Caco-2 (cell line): ENCODE results near the gene FAM193A. TPM values are rescaled to one million over a fixed set of nuclear protein-coding genes. Genes with fewer than 3 reads are reported as not detected.
A peak's percentile ranks its signal among the peaks of the same experiment; 100 is the strongest.

Experiments
- BruUV-seq: library from RNA; stranded (reverse); fragments of 400-500 nt; replicated peaks from 2 replicates; lab custom pipeline; 2021; lab: Mats Ljungman, UMichigan
- CTCF ChIA-PET: fragments of 300-600 bp; sonication (Branson Sonifier 250); formaldehyde crosslinking; loops from one replicate; lab custom pipeline; 2022; ENCODE audit warnings: antibody characterized with exemption; lab: Charles Lee
- POLR2A ChIA-PET: fragments of 300-600 bp; sonication (Branson Sonifier 250); formaldehyde crosslinking; loops from one replicate; lab custom pipeline; 2022; ENCODE audit warnings: antibody characterized with exemption; lab: Charles Lee
- DNase-seq, 2 experiments: peaks; one replicate each; pipeline versions ENCODE4 v3.0.0 to v3.0.0-alpha.2; 2020 to 2022
- H3K27me3 ChIP-seq: replicated peaks from 2 replicates; pipeline ENCODE4 v1.6.0; 2011; ENCODE audit warnings: low read length; ENCODE audit not compliant: control insufficient read depth, insufficient read depth
- H3K36me3 ChIP-seq: 2 replicates; pipeline ENCODE4 v1.5.1; 2011; ENCODE audit warnings: low read length; ENCODE audit not compliant: control insufficient read depth, insufficient read depth
- H3K4me1 ChIP-seq: fragments of 250-450 bp; sonication (Bioruptor Pico); 2 replicates; pipeline ENCODE4 v1.5.1; 2020; ENCODE audit warnings: mild to moderate bottlenecking
- H3K4me3 ChIP-seq: 2 replicates; pipeline ENCODE4 v1.5.1; 2011; ENCODE audit warnings: low read depth, mild to moderate bottlenecking, control low read depth, low read length
- H3K9me3 ChIP-seq: fragments of 250-450 bp; sonication (Bioruptor Pico); 2 replicates; pipeline ENCODE4 v1.5.1; 2020; ENCODE audit warnings: mild to moderate bottlenecking, moderate library complexity
- H3K27ac Mint-ChIP-seq: one replicate; pipeline ENCODE4 v1.8.0; 2022; ENCODE audit warnings: mixed read lengths; ENCODE audit not compliant: unreplicated experiment
- H3K27me3 Mint-ChIP-seq: one replicate; pipeline ENCODE4 v1.8.0; 2022; ENCODE audit warnings: mixed read lengths; ENCODE audit not compliant: insufficient read depth, unreplicated experiment
- H3K36me3 Mint-ChIP-seq: one replicate; pipeline ENCODE4 v1.8.0; 2022; ENCODE audit warnings: mild to moderate bottlenecking, mixed read lengths; ENCODE audit not compliant: insufficient read depth, unreplicated experiment
- H3K4me1 Mint-ChIP-seq: one replicate; pipeline ENCODE4 v1.8.0; 2022; ENCODE audit warnings: low read depth, mixed read lengths; ENCODE audit not compliant: unreplicated experiment
- H3K4me3 Mint-ChIP-seq: one replicate; pipeline ENCODE4 v1.8.0; 2022; ENCODE audit warnings: mild to moderate bottlenecking, moderate library complexity, mixed read lengths; ENCODE audit not compliant: unreplicated experiment
- H3K9me3 Mint-ChIP-seq: one replicate; pipeline ENCODE4 v1.8.0; 2022; ENCODE audit warnings: mixed read lengths; ENCODE audit not compliant: unreplicated experiment
- CTCF ChIP-seq, 2 experiments: fragments of 200-600 bp in 1 of 2; IDR thresholded peaks; 1 replicate in 1 of 2; 2 replicates in 1 of 2; pipeline versions ENCODE4 v1.5.1 to v1.8.0; 2011 to 2022; ENCODE audit warnings: antibody characterized with exemption in 1 of 2, control low read depth in 1 of 2, inconsistent platforms in 1 of 2, low read depth in 1 of 2, low read length in 1 of 2, mild to moderate bottlenecking in 1 of 2, moderate library complexity in 1 of 2; ENCODE audit not compliant: insufficient read depth in 1 of 2, severe bottlenecking in 1 of 2, unreplicated experiment in 1 of 2
- intact Hi-C: fragments of 100-400 bp; cut with micrococcal nuclease; formaldehyde crosslinking; loops from one replicate; pipeline ENCODE4 v1.10.0; 2022; ENCODE audit not compliant: unreplicated experiment
- total RNA-seq: library from RNA; stranded (reverse); gene quantifications from 2 replicates; pipeline ENCODE4 v1.2.3, GENCODE V29; 2022

FAM193A gene
- total RNA-seq, 1 experiment from 2014 or later, result 28.7 TPM

- BruUV-seq, result no TSS peak
- Histone ChIP-seq H3K9me3 (no peaks in the 10 kb centered on the region), H3K4me3 (no peak overlapping the region), H3K4me1 (no peaks in the 10 kb centered on the region), H3K27me3 (no peaks in the 10 kb centered on the region), H3K36me3 (no peaks in the 10 kb centered on the region; the same call in 1 of the 2 replicates)
- no peak for TF ChIP-seq CTCF (IDR thresholded peaks at IDR 0.05; ENCODE audit: insufficient read depth in 1 of 2, low read depth in 1 of 2, low read length in 1 of 2, severe bottlenecking in 1 of 2, unreplicated experiment in 1 of 2)
- POLR2A ChIA-PET, result no interaction called here
- no peak for DNase-seq
- Mint-ChIP-seq H3K9me3 (no peaks in the 10 kb centered on the region), H3K27ac (no peak overlapping the region), H3K27me3 (no peaks in the 10 kb centered on the region), H3K4me1 (peaks cover 21% of the 10 kb centered on the region), H3K36me3 (peaks cover 54% of the 10 kb centered on the region), H3K4me3 (no peak overlapping the region)
- intact Hi-C loops, result no loop called here
- CTCF ChIA-PET, result no interaction called here
These were observed 48.8 kb upstream of the FAM193A start for GRCh38 chr4:2487632-2488031.

GRCh38 chr4:2489081-2489805 lies 47.2 kb upstream of the FAM193A start:
- H3K27me3 Mint-ChIP-seq, result no peaks in the 10 kb centered on the region
- POLR2A ChIA-PET, result no interaction called here
- BruUV-seq, result no TSS peak
- no peaks in the 10 kb centered on the region for H3K9me3 Mint-ChIP-seq
- Histone ChIP-seq H3K27me3 (no peaks in the 10 kb centered on the region), H3K4me1 (no peaks in the 10 kb centered on the region), H3K9me3 (no peaks in the 10 kb centered on the region), H3K4me3 (no peak overlapping the region), H3K36me3 (no peaks in the 10 kb centered on the region; the same call in 1 of the 2 replicates)
- CTCF ChIA-PET, result no interaction called here
- no peak for TF ChIP-seq CTCF (IDR thresholded peaks at IDR 0.05; ENCODE audit: insufficient read depth in 1 of 2, low read depth in 1 of 2, low read length in 1 of 2, severe bottlenecking in 1 of 2, unreplicated experiment in 1 of 2)
- H3K4me1 Mint-ChIP-seq, result peaks cover 21% of the 10 kb centered on the region
- DNase-seq, result no peak
- intact Hi-C loops, result no loop called here
- H3K27ac Mint-ChIP-seq, result no peak overlapping the region
- no peak overlapping the region for H3K4me3 Mint-ChIP-seq
- peaks cover 70% of the 10 kb centered on the region for H3K36me3 Mint-ChIP-seq

GRCh38 chr4:2489841-2490552 lies 46.5 kb upstream of the FAM193A start:
- Histone ChIP-seq H3K9me3 (no peaks in the 10 kb centered on the region), H3K4me1 (no peaks in the 10 kb centered on the region), H3K4me3 (no peak overlapping the region), H3K36me3 (no peaks in the 10 kb centered on the region; the same call in 1 of the 2 replicates), H3K27me3 (no peaks in the 10 kb centered on the region)
- TF ChIP-seq CTCF (IDR thresholded peaks at IDR 0.05; ENCODE audit: insufficient read depth in 1 of 2, low read depth in 1 of 2, low read length in 1 of 2, severe bottlenecking in 1 of 2, unreplicated experiment in 1 of 2), result no peak
- intact Hi-C loops, result no loop called here
- POLR2A ChIA-PET, result no interaction called here
- H3K27me3 Mint-ChIP-seq, result no peaks in the 10 kb centered on the region
- H3K9me3 Mint-ChIP-seq, result no peaks in the 10 kb centered on the region
- H3K27ac Mint-ChIP-seq, result peak overlapping the region; percentile 53
- CTCF ChIA-PET, result no interaction called here
- DNase-seq, result no peak
- peaks cover 15% of the 10 kb centered on the region for H3K4me1 Mint-ChIP-seq
- no TSS peak for BruUV-seq
- H3K4me3 Mint-ChIP-seq, result no peak overlapping the region
- H3K36me3 Mint-ChIP-seq, result peaks cover 72% of the 10 kb centered on the region
